NCI-H2227 treated with DMSO at 0.1 percent for 48 hours (cell line): ENCODE data around the gene PSAP.

Experiments
- DNase-seq: peaks from one replicate; lab custom pipeline; 2025; lab: John Stamatoyannopoulos, UW

The PSAP gene

GRCh38 chr10:71766717-71767419 lies 84.2 kb downstream of the PSAP start:
- DNase-seq: no peak
